T-helper 2 cell (primary cell): ENCODE data around the gene RLN3.

Experiments used
- DNase-seq, 5 experiments: peaks; one replicate each; pipeline versions ENCODE4 v3.0.0 to v3.0.0-alpha.2; 2012 to 2022
- total RNA-seq, 2 donors: gene quantifications; one replicate each; lab custom pipeline; 2026; lab: John Stamatoyannopoulos, UW

The RLN3 gene
- total RNA-seq: 0 to 0.27 reads per million in 2 donors

GRCh38 chr19:14027856-14028450 is at the start of gene RLN3:
Gene RLN3, plus strand, starts transcription at chr19:14028148. Its CDS starts 57 bp downstream, at chr19:14028205.
- DNase-seq: no peak

- no peak for DNase-seq
These were observed 49.4 kb upstream of the RLN3 start for GRCh38 chr19:13978351-13979243.

- DNase-seq: no peak
These were observed 48.7 kb upstream of the RLN3 start for GRCh38 chr19:13979244-13979615.

GRCh38 chr19:13979686-13980085 is 48.3 kb upstream of the RLN3 start:
- DNase-seq: no peak

GRCh38 chr19:13980340-13980739 is 47.6 kb upstream of the RLN3 start:
- no peak for DNase-seq

GRCh38 chr19:13981021-13981420 is 46.9 kb upstream of the RLN3 start:
- DNase-seq: no peak

GRCh38 chr19:13981467-13981866 is 46.5 kb upstream of the RLN3 start:
- DNase-seq: no peak

- no peak for DNase-seq
These were observed 45.9 kb upstream of the RLN3 start for GRCh38 chr19:13981988-13982501.

- DNase-seq: no peak
These were observed 45.2 kb upstream of the RLN3 start for GRCh38 chr19:13982773-13983172.

- DNase-seq: peak in 2 of 5 experiments; percentile 30 to 34
These were observed 44.6 kb upstream of the RLN3 start for GRCh38 chr19:13983213-13983889.

GRCh38 chr19:13984186-13984585 is 43.8 kb upstream of the RLN3 start:
- no peak for DNase-seq

GRCh38 chr19:13984875-13985741 is 42.8 kb upstream of the RLN3 start:
- no peak for DNase-seq

GRCh38 chr19:13985771-13986347 is 42.1 kb upstream of the RLN3 start:
- DNase-seq: no peak

- DNase-seq: peak; percentile 95 to 100 (median 98)
These were observed 41.5 kb upstream of the RLN3 start for GRCh38 chr19:13986348-13986904.

- no peak for DNase-seq
These were observed 40.7 kb upstream of the RLN3 start for GRCh38 chr19:13987101-13987890.

- DNase-seq: no peak
These were observed 38.5 kb upstream of the RLN3 start for GRCh38 chr19:13989487-13989886.

GRCh38 chr19:13990085-13990484 is 37.9 kb upstream of the RLN3 start:
- no peak for DNase-seq

- DNase-seq: no peak
These were observed 35.9 kb upstream of the RLN3 start for GRCh38 chr19:13992025-13992424.

GRCh38 chr19:13993590-13994300 is 34.2 kb upstream of the RLN3 start:
- DNase-seq: no peak
